HepG2 (cell line): ENCODE data around the gene SLC9A8. TPM values are rescaled to one million over a fixed set of nuclear protein-coding genes. Genes with fewer than 3 reads are reported as not detected.

Source experiments
- DMAP1 ChIP-seq: IDR thresholded peaks from 2 replicates; pipeline ENCODE4 v1.6.1; 2016
- MEIS1 ChIP-seq: sonication (generic); formaldehyde crosslinking; IDR thresholded peaks from 2 replicates; pipeline ENCODE4 v1.9.0; 2021; ENCODE audit warnings: mild to moderate bottlenecking, missing genetic modification reagents, moderate library complexity, borderline replicate concordance
- NAIF1 ChIP-seq: sonication (generic); formaldehyde crosslinking; IDR thresholded peaks from 2 replicates; pipeline ENCODE4 v1.5.0; 2020; ENCODE audit warnings: mild to moderate bottlenecking, missing genetic modification reagents, borderline replicate concordance
- RARG ChIP-seq: sonication (generic); formaldehyde crosslinking; IDR thresholded peaks from 2 replicates; pipeline ENCODE4 v1.4.0; 2020; ENCODE audit warnings: low read depth, mild to moderate bottlenecking, missing genetic modification reagents
- SP5 ChIP-seq: IDR thresholded peaks from 2 replicates; pipeline ENCODE4 v1.6.1; 2016; ENCODE audit warnings: low read depth, borderline replicate concordance
- ZBTB21 ChIP-seq: sonication (generic); formaldehyde crosslinking; IDR thresholded peaks from 2 replicates; pipeline ENCODE4 v1.4.0; 2020; ENCODE audit warnings: missing genetic modification reagents
- ZBTB38 ChIP-seq: sonication (generic); formaldehyde crosslinking; IDR thresholded peaks from 2 replicates; pipeline ENCODE4 v1.5.1; 2020; ENCODE audit warnings: mild to moderate bottlenecking, missing genetic modification reagents
- ZBTB7A ChIP-seq: sonication (generic); formaldehyde crosslinking; IDR thresholded peaks from 2 replicates; pipeline ENCODE4 v1.8.0; 2022; ENCODE audit warnings: mild to moderate bottlenecking, missing genetic modification reagents
- ZNF136 ChIP-seq: sonication (generic); formaldehyde crosslinking; IDR thresholded peaks from 2 replicates; pipeline ENCODE4 v1.8.1; 2022; ENCODE audit warnings: low read depth, mild to moderate bottlenecking, moderate library complexity, missing genetic modification reagents
- ZNF205 ChIP-seq: IDR thresholded peaks from 2 replicates; pipeline ENCODE4 v1.6.1; 2018; ENCODE audit warnings: missing biosample characterization, missing genetic modification reagents
- ZNF510 ChIP-seq: sonication (generic); formaldehyde crosslinking; IDR thresholded peaks from 2 replicates; pipeline ENCODE4 v1.4.0; 2020; ENCODE audit warnings: low read depth, mild to moderate bottlenecking, missing genetic modification reagents
- ZNF605 ChIP-seq: sonication (generic); formaldehyde crosslinking; IDR thresholded peaks from 2 replicates; pipeline ENCODE4 v1.8.0; 2022; ENCODE audit warnings: mild to moderate bottlenecking, missing genetic modification reagents
- ZNF790 ChIP-seq: sonication (generic); formaldehyde crosslinking; IDR thresholded peaks from 2 replicates; pipeline ENCODE4 v1.8.0; 2022; ENCODE audit warnings: missing genetic modification reagents, mild to moderate bottlenecking, borderline replicate concordance
- ZSCAN30 ChIP-seq: sonication (generic); formaldehyde crosslinking; IDR thresholded peaks from 2 replicates; pipeline ENCODE4 v1.5.0; 2020; ENCODE audit warnings: mild to moderate bottlenecking, missing genetic modification reagents
- polyA plus RNA-seq, 8 experiments: library from polyadenylated mRNA; depleted of rRNA in 3 of 8; stranded (reverse) in 7 of 8; unstranded in 1 of 8; fragments of >200 nt; fragmentation: Illumina TruSeq in 4 of 8; extraction: Trizol in 4 of 8; gene quantifications; 2 replicates each; pipeline versions ENCODE4 v1.2.1 to v1.2.3, GENCODE V29; 2011 to 2016; ENCODE audit warnings: low read depth in 4 of 8, missing spikeins in 1 of 8, mixed read lengths in 1 of 8; ENCODE audit not compliant: insufficient read depth in 1 of 8
- total RNA-seq, 5 experiments: library from RNA; depleted of rRNA; stranded (reverse); fragments of >200 nt; fragmentation: Illumina TruSeq; extraction: Trizol; gene quantifications; 2 replicates each; pipeline ENCODE4 v1.2.3, GENCODE V29; 2016; ENCODE audit warnings: low read depth in 1 of 5
- TF ChIP-seq, protein P1 (sequence below): sonication (generic); formaldehyde crosslinking; IDR thresholded peaks from 2 replicates; pipeline ENCODE4 v1.8.1; 2023; ENCODE audit warnings: mild to moderate bottlenecking, inconsistent platforms, moderate library complexity, missing genetic modification reagents, borderline replicate concordance
- TF ChIP-seq, protein P2 (sequence below): sonication (generic); formaldehyde crosslinking; IDR thresholded peaks from 2 replicates; pipeline ENCODE4 v1.4.0; 2020; ENCODE audit warnings: missing genetic modification reagents, borderline replicate concordance
- TF ChIP-seq, protein P3 (sequence below): IDR thresholded peaks from 2 replicates; pipeline ENCODE4 v1.6.1; 2016

SLC9A8 gene
- total and polyA plus RNA-seq, 2 of the 13 experiments (the other 11 are each of a cell fraction or from before 2014, with no cell fraction given): 4.1 to 7.4 TPM

DNA sequence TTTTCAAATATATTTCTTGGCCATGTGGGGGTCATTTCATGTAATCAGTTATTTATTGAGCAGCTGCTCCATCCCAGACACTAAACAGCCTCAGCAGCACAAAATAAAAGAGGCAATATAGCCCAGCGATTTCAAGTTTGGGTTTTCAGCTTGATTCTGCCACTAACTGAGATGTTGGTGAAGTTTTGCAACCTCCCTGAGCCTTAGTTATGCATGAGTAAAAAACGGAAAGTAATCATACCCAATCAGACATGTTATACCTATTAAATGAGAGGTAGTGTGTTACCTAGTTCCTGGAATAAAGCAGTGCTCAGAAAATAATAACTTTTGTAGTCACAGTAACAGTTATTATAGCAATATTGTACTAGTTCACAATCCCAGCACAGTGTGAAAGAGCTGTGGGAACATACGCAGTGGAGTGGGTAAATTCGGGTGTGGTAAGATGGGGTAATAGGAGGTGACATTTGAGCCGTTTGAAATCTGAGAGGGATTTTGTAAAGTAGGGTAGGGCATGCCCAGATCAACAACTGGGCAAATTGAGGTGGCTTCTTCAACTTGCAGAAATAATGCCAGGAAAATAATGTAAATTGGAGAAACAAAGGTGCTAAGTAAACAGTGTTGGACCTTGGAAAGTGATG, 1.5 kb downstream of the SLC9A8 start (continued):
- TF ChIP-seq, protein P1, sequence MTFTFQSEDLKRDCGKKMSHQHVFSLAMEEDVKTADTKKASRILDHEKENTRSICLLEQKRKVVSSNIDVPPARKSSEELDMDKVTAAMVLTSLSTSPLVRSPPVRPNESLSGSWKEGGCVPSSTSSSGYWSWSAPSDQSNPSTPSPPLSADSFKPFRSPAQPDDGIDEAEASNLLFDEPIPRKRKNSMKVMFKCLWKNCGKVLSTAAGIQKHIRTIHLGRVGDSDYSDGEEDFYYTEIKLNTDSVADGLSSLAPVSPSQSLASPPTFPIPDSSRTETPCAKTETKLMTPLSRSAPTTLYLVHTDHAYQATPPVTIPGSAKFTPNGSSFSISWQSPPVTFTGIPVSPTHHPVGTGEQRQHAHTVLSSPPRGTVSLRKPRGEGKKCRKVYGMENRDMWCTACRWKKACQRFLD (CRISPR knock-in tag): no peak
- TF ChIP-seq, protein P2, sequence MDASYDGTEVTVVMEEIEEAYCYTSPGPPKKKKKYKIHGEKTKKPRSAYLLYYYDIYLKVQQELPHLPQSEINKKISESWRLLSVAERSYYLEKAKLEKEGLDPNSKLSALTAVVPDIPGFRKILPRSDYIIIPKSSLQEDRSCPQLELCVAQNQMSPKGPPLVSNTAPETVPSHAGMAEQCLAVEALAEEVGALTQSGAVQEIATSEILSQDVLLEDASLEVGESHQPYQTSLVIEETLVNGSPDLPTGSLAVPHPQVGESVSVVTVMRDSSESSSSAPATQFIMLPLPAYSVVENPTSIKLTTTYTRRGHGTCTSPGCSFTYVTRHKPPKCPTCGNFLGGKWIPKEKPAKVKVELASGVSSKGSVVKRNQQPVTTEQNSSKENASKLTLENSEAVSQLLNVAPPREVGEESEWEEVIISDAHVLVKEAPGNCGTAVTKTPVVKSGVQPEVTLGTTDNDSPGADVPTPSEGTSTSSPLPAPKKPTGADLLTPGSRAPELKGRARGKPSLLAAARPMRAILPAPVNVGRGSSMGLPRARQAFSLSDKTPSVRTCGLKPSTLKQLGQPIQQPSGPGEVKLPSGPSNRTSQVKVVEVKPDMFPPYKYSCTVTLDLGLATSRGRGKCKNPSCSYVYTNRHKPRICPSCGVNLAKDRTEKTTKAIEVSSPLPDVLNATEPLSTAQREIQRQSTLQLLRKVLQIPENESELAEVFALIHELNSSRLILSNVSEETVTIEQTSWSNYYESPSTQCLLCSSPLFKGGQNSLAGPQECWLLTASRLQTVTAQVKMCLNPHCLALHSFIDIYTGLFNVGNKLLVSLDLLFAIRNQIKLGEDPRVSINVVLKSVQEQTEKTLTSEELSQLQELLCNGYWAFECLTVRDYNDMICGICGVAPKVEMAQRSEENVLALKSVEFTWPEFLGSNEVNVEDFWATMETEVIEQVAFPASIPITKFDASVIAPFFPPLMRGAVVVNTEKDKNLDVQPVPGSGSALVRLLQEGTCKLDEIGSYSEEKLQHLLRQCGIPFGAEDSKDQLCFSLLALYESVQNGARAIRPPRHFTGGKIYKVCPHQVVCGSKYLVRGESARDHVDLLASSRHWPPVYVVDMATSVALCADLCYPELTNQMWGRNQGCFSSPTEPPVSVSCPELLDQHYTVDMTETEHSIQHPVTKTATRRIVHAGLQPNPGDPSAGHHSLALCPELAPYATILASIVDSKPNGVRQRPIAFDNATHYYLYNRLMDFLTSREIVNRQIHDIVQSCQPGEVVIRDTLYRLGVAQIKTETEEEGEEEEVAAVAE (CRISPR knock-in tag): no peak
- TF ChIP-seq MEIS1 (CRISPR knock-in tag) (no peak), RARG (CRISPR knock-in tag) (no peak), ZBTB21 (no peak), ZNF605 (0 out of 2 replicates have a peak, but pooled peaks have one; percentile 50), ZNF510 (CRISPR knock-in tag) (no peak), NAIF1 (CRISPR knock-in tag) (0 out of 2 replicates have a peak, but pooled peaks have one; percentile 38), DMAP1 (no peak), ZBTB7A (CRISPR knock-in tag) (no peak), ZBTB38 (CRISPR knock-in tag) (no peak), ZSCAN30 (CRISPR knock-in tag) (0 out of 2 replicates have a peak, but pooled peaks have one; percentile 9), ZNF205 (CRISPR knock-in tag) (no peak), ZNF136 (CRISPR knock-in tag) (0 out of 2 replicates have a peak, but pooled peaks have one; percentile 45), SP5 (CRISPR knock-in tag) (no peak), ZNF790 (CRISPR knock-in tag) (0 out of 2 replicates have a peak, but pooled peaks have one; percentile 55)
- TF ChIP-seq, protein P3, sequence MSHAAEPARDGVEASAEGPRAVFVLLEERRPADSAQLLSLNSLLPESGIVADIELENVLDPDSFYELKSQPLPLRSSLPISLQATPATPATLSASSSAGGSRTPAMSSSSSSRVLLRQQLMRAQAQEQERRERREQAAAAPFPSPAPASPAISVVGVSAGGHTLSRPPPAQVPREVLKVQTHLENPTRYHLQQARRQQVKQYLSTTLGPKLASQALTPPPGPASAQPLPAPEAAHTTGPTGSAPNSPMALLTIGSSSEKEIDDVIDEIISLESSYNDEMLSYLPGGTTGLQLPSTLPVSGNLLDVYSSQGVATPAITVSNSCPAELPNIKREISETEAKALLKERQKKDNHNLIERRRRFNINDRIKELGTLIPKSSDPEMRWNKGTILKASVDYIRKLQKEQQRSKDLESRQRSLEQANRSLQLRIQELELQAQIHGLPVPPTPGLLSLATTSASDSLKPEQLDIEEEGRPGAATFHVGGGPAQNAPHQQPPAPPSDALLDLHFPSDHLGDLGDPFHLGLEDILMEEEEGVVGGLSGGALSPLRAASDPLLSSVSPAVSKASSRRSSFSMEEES (CRISPR knock-in tag): no peak
